ENCODE data around the gene CDKL4.

CDKL4 gene

GRCh38 chr2:39215545-39215944, 28.2 kb downstream of the CDKL4 start (continued):
- TF ChIP-seq ZSCAN4 (tag by site-specific recombination; IDR thresholded peaks at IDR 0.05) = no peak
- TF ChIP-seq ZNF2 (tag by site-specific recombination; IDR thresholded peaks at IDR 0.05) = no peak

GRCh38 chr2:39213015-39213414, 30.8 kb downstream of the CDKL4 start:
- Histone ChIP-seq H3K27ac (ENCODE audit: extremely low read depth, low read depth, low read length) (no peak overlapping the region), H3K36me3 (ENCODE audit: control insufficient read depth in 2 of 2, insufficient read depth in 1 of 2, low read length in 2 of 2) (no peaks in the 10 kb centered on the region), H3K4me1 (ENCODE audit: control insufficient read depth, insufficient read depth, low read length) (no peaks in the 10 kb centered on the region), H3K9me3 (ENCODE audit: control insufficient read depth, insufficient read depth, low read depth, low read length) (no peaks in the 10 kb centered on the region), H3K4me3 (ENCODE audit: low read depth, low read length) (no peak overlapping the region)
- CTCF ChIA-PET = no interaction called here
- no peak for TF ChIP-seq ZNF548 (tag by site-specific recombination; IDR thresholded peaks at IDR 0.05)
- TF ChIP-seq ZNF2 (tag by site-specific recombination; IDR thresholded peaks at IDR 0.05) = no peak
- TF ChIP-seq ZSCAN5A (tag by site-specific recombination; IDR thresholded peaks at IDR 0.05) = no peak
- TF ChIP-seq ZNF830 (tag by site-specific recombination; IDR thresholded peaks at IDR 0.05; ENCODE audit: low read depth) = no peak
- no peak for TF ChIP-seq ZNF202 (tag by site-specific recombination; IDR thresholded peaks at IDR 0.05; ENCODE audit: borderline replicate concordance)
- no peak for TF ChIP-seq ZNF549 (tag by site-specific recombination; IDR thresholded peaks at IDR 0.05)
- no peak for TF ChIP-seq ZNF280D (tag by site-specific recombination; IDR thresholded peaks at IDR 0.05)
- no peak for TF ChIP-seq KLF9 (tag by site-specific recombination; IDR thresholded peaks at IDR 0.05; ENCODE audit: low read depth)
- TF ChIP-seq ZNF664 (tag by site-specific recombination; IDR thresholded peaks at IDR 0.05) = no peak
- no peak for TF ChIP-seq ZBTB10 (tag by site-specific recombination; IDR thresholded peaks at IDR 0.05)
- TF ChIP-seq ZNF138 (tag by site-specific recombination; IDR thresholded peaks at IDR 0.05; ENCODE audit: borderline replicate concordance) = no peak
- no peak for TF ChIP-seq ZBTB49 (tag by site-specific recombination; IDR thresholded peaks at IDR 0.05; ENCODE audit: low read depth)
- no peak for TF ChIP-seq ZNF76 (tag by site-specific recombination; IDR thresholded peaks at IDR 0.05; ENCODE audit: borderline replicate concordance, low read depth)
- TF ChIP-seq ZBTB6 (tag by site-specific recombination; IDR thresholded peaks at IDR 0.05) = no peak
- TF ChIP-seq ZSCAN16 (tag by site-specific recombination; IDR thresholded peaks at IDR 0.05) = no peak
- TF ChIP-seq ZNF423 (tag by site-specific recombination; IDR thresholded peaks at IDR 0.05) = no peak
- TF ChIP-seq GFI1B (tag by site-specific recombination; IDR thresholded peaks at IDR 0.05) = no peak
- no peak for TF ChIP-seq TRIM28 (IDR thresholded peaks at IDR 0.05; ENCODE audit: borderline replicate concordance, low read length)
- no peak for TF ChIP-seq YY1 (tag by site-specific recombination; IDR thresholded peaks at IDR 0.05)
- TF ChIP-seq ZBTB1 (tag by site-specific recombination; IDR thresholded peaks at IDR 0.05) = no peak
- POLR2A ChIA-PET = no interaction called here
